Measurements from ENCODE around the gene EPS8L3.
"Not testable (repeated sequence)": the region's sequence is repeated elsewhere in the genome, so short reads cannot be mapped to it uniquely, and the experiment has no call there.

EPS8L3 gene

GRCh38 chr1:109763646-109764415, at the start of gene EPS8L3:
Gene EPS8L3 (minus strand): TSS chr1:109763923. CDS start chr1:109761749, 2,174 bp downstream.
- DNase-seq: peak in 1 of 2 experiments; percentile 60

DNA sequence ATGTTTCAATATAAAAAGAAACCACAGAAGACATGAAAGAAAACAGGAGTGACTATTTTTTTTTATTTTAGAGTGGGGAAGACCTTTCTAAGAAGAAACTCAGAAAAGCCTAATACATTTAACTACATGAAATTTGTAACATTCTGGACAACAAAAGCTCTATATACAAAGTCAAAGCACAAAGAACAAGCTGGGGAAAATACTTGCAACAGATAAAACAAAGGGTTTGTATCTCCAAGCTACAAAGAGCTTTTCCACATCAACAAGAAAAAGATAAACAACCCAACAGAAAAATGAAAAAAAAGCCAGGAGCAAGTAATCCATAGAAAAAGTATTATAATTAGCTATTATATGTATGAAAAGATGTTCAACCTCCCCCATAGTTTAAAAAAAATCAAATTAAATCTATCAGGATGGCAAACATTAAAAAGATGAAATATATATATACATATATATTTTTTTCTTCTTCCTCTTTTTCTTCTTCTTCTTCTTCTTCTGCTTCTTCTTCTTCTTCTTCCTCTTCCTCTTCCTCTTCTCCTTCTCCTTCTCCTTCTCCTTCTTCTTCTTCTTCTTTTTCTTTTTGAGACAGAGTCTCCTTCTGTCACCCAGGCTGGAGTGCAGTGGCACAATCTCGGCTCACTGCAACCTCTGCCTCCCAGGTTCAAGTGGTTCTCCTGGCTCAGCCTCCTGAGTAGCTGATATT, 49.1 kb upstream of the EPS8L3 start:
- DNase-seq: no peak

GRCh38 chr1:109808703-109809102, 45.0 kb upstream of the EPS8L3 start:
- DNase-seq: peak in 1 of 2 experiments; percentile 45

DNA sequence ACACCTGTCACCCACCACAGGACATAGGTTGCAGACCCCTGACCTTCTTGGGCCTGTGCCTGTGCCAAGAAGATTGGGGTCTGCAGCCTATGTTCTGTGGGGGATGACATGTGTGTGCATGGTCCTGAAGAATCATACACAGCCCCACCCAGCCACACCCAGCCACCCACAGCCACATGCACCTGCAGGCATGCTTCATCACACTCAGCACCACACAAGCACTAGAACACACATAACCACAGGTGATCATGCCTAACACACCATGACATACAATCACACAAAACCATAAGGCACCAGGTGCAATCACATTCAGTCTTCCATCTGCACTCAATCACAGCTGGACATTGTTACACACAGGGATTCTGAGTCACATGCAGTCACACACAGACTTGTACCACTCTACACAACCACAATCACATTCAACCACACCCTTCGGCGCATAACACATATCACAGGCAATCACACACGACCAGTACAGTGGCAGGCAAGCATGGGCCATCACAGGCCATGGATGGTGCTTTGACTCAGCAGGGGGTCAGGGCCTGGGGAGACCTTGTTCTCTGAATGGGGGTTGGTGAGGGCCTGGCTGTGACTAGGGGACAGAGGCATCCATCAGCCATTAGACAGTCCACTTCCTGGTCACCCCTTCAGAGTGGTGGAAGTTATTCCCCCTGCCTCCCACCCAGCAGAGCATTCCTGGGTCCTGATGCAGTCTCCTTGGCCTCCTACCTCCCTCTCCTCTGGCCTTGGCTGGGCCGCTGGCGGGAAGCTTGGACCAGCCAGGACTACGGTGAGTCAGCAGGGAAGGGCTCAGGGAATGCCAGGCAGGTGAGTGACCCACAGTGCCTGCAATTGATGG, 44.3 kb upstream of the EPS8L3 start:
- DNase-seq: no peak

- no peak for DNase-seq
Measured at GRCh38 chr1:109807402-109807801, 43.7 kb upstream of the EPS8L3 start.

GRCh38 chr1:109806733-109807400, 43.1 kb upstream of the EPS8L3 start:
- no peak for DNase-seq

- DNase-seq: no peak
Measured at GRCh38 chr1:109805486-109806165, 41.9 kb upstream of the EPS8L3 start.

GRCh38 chr1:109804660-109805059, 40.9 kb upstream of the EPS8L3 start:
- DNase-seq: no peak

DNA sequence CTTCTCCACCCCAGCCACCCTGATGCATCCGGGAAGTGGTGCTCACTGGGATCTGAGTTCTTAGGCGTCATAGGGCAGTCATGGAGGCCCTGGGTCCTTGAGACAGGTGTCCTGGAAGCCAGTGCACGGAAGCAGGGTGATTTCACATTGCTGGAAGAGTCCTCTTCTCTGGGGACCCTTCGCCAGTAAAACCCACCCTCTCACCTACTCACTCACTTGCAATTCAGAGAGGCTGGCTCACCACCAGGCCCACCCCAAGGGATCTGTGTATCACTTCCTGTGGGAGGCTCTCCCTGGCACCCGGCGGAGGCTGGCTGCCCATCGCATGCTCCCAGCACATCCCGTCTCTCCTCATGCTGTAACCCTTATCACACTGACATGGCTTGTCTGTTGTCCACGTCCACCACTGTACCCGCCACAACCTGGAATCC, 40.2 kb upstream of the EPS8L3 start:
- no peak for DNase-seq

DNA sequence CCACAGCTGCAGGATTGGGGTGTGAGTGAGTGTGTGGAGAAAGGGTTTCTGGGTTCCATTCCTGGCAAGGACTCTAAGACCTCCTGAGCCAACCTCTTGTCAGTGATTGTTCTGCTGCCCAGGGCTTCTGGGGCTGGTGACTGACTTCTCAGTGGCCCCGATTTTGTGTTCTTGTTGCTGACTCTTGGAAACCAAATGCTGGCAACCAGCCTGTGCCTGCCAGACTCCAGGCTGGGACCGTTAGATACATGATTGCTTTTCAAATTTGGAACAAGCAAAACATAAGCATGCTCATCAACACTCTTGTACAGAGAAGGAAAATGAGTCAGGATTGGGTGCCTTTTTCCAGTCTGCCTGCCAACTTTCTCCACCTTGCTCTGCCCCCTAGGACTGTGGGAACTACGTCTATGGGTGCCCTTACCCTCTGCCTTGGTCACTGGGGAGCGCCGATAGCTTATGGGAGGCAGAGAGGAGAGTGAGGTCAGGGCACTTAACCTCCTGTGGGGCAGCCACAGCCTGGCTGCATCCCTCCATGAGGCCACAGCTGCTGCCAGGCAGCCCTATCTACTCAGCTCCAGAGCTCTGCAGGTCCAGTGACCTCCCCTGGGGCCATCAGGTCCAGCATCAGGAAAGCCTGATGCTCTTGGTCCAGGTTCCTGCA, 39.3 kb upstream of the EPS8L3 start:
- DNase-seq: no peak

DNA sequence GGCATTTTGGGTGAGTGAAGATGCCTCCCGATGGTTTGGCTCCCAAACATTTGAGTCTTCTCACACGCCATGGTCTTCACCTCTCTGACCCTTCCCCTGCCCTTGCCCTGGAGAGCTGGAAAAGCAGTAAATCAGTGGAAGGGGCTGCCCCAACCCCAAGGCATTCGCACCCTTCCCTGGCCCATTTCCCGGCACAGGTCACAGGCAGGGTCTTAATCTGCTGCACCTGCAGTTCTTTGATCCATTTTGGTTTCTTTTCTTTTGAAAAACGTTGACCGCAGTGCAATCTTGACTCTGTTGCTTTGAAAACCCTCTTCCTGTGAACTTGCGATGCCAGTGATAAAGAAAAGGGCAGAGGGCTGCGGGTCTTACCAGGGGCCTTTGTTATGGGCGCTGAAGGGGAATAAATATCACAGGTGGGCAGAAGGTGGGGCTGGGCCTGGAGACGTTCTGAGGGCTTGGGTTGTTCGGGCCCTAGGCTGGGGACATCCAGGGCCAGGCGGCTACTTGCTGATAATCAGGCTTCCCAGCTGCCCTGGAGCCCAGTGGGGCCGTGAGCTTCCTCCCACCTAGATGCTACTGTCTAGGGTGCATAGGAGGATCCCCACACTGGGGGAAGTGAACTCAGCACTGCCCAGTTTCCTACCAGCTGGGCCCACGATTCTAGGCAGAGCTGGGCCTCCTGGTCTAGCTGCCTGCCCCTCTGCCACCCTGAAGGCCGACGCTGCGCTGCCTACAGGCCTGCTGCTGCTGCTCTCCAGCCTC, 38.6 kb upstream of the EPS8L3 start:
- DNase-seq: no peak

- no peak for DNase-seq
Measured at GRCh38 chr1:109801791-109802135, 38.0 kb upstream of the EPS8L3 start.

DNA sequence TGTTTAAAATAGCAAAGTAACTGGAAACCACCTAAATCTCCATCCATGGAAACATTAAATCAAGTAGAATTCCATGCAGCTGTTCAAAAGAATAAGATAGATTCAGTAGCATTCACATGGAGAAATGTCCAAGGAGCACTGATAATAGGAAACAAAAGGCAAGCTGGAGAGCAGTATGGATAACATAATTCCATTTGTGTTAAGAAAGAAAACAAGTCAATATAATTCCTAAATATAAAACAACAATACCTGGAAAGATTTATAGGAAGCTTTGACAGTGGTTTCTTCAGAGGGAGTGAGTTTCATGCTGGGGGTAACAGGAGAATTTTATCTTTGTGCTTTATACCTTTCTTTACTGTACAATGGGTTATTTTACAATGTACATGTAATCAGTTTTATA, 36.6 kb upstream of the EPS8L3 start:
- no peak for DNase-seq

GRCh38 chr1:109799445-109799844, 35.7 kb upstream of the EPS8L3 start:
- DNase-seq: no peak

- not testable (repeated sequence) for DNase-seq
Measured at GRCh38 chr1:109797303-109797595, 33.5 kb upstream of the EPS8L3 start.

- no peak for DNase-seq
Measured at GRCh38 chr1:109796484-109797302, 33.0 kb upstream of the EPS8L3 start.

DNA sequence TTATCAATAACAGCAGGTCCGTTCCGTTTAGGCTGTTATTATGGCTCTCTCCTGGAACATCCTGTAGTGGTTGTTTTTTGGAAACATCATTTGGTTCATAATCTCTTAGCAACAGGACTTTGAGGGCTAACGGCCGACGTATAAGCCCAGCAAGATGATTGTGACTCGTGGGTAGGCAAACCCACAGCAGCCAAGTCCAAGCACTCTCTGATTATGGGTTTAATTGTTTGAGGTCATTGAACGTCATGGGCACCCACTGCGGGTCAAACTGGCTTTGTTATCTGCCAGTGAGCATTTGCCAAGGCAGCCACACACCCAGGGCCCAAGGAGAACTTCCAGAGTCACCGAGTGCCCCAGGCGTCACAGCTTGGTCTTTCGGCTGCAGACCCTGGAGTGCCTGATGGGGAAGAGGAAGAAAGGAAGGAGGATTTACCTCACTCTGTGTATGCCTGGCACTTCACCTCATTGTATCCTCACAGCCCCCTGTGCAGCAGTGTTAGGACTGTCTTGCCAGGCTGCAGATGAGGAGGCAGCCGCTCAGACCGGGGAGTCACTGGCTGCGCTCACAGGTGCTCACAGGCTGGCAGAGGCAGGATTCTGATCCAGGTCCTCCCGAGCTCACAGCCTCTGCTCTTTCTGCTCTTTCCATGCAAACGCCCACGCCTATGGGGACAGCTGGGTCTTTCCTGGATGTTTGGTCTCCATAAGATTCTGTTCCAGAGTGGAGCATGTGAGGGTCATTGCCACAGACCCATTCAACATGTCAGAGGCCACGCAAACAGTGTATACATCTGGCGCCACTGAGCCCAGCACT, 30.8 kb upstream of the EPS8L3 start:
- peak; percentile 38 to 71 for DNase-seq

DNA sequence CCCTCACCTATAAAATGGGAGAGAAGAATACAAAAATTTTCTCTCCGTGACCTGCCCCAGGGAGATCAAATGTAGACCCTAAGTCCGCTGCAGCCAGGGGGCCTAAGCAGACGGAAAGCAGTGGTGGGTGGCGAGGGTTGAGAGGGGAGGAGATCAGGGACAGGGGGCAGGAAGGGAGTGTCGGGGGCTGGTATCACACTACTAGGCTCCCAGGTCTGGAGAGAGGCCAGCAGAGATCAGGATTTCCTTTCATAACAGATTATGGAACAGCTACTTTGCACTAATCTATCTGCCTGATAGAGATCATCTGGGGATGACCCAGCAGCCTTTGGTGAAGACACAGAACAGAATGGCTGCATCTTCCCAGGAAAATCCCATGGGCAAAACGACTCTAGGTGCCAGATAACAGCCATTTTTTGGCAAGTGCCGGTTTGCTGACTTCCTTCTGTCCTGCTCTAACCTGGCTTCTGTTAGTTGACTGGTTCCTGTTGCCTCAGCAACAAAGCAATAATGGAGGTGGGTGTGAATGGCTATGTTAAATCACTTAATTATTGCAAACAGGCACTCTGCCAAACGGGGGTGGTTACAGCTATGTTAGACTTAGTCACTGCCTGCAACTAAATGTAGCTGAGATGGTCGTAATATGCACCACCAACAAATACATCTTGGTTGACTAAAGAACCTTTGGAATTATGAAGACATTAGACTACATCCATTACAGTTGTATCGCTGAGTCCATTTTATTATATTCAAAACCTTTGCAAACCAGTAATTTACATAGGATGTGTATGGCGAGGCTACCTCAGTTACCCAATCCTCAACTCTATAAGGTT, 30.0 kb upstream of the EPS8L3 start:
- peak; percentile 71 to 74 for DNase-seq
